ENCODE results near the gene SLC46A1. TPM values are rescaled to one million over a fixed set of nuclear protein-coding genes. Genes with fewer than 3 reads are reported as not detected.
A peak's percentile ranks its signal among the peaks of the same experiment; 100 is the strongest.

Gene SLC46A1
- total and polyA plus RNA-seq, 2 of the 13 experiments (the other 11 are each of a cell fraction or from before 2014, with no cell fraction given), result 19.6 to 22.6 TPM

DNA sequence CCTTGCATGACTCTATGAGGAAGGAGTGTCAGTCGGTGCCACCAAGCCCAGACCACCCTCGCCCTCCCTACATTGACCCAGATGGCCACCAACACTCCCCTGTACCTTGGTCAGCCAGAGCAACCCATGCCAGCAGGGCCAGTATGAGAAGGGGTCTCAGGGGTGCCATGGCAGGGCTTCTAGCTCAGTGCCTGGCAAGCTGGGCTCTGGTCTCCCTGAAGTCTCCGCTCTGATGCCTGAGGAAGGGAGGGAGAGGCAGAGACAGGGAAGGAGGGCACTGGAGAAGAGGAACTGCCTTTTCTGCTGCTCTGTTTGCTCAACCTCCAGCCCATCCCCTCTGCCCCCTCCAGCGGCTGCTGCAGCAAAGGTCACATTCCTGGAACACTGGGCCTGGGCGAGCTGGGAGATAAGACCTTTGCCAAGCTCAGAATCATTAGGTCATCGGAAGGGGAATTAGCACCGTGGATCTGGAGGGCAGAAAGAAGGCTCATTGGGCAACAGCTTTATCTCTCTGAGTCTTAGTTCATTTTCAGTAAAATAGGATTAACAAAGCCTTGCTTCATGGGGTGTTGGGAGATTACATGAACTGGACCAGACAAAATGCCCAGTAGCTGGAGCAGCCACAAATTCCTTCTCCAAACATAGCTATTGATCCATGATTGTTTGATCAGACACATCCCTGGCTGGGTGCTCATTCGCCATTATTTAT lies 35.8 kb downstream of the SLC46A1 start, which contains the start of gene VTN (continued):
- TF ChIP-seq, protein P1, sequence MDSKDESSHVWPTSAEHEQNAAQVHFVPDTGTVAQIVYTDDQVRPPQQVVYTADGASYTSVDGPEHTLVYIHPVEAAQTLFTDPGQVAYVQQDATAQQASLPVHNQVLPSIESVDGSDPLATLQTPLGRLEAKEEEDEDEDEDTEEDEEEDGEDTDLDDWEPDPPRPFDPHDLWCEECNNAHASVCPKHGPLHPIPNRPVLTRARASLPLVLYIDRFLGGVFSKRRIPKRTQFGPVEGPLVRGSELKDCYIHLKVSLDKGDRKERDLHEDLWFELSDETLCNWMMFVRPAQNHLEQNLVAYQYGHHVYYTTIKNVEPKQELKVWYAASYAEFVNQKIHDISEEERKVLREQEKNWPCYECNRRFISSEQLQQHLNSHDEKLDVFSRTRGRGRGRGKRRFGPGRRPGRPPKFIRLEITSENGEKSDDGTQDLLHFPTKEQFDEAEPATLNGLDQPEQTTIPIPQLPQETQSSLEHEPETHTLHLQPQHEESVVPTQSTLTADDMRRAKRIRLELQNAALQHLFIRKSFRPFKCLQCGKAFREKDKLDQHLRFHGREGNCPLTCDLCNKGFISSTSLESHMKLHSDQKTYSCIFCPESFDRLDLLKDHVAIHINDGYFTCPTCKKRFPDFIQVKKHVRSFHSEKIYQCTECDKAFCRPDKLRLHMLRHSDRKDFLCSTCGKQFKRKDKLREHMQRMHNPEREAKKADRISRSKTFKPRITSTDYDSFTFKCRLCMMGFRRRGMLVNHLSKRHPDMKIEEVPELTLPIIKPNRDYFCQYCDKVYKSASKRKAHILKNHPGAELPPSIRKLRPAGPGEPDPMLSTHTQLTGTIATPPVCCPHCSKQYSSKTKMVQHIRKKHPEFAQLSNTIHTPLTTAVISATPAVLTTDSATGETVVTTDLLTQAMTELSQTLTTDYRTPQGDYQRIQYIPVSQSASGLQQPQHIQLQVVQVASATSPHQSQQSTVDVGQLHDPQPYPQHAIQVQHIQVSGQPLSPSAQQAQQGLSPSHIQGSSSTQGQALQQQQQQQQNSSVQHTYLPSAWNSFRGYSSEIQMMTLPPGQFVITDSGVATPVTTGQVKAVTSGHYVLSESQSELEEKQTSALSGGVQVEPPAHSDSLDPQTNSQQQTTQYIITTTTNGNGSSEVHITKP (CRISPR knock-in tag; IDR thresholded peaks at IDR 0.05; ENCODE audit: low read depth), result peak; percentile 30; the same call in 1 of the 2 replicates
- TF ChIP-seq ZFP41 (CRISPR knock-in tag; IDR thresholded peaks at IDR 0.05; ENCODE audit: borderline replicate concordance), result no peak
- TF ChIP-seq ETV6 (CRISPR knock-in tag; conservative IDR thresholded peaks at IDR 0.05), result no peak; the same call in 1 of the 2 replicates
- peak; percentile 71; the same call in 1 of the 2 replicates for TF ChIP-seq ZNF430 (CRISPR knock-in tag; IDR thresholded peaks at IDR 0.05)
- TF ChIP-seq ZFAT (CRISPR knock-in tag; conservative IDR thresholded peaks at IDR 0.05), result no peak
- TF ChIP-seq, protein P2, sequence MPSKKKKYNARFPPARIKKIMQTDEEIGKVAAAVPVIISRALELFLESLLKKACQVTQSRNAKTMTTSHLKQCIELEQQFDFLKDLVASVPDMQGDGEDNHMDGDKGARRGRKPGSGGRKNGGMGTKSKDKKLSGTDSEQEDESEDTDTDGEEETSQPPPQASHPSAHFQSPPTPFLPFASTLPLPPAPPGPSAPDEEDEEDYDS (CRISPR knock-in tag; IDR thresholded peaks at IDR 0.05), result peak; percentile 74
- peak; percentile 92 for TF ChIP-seq BCL6 (CRISPR knock-in tag; IDR thresholded peaks at IDR 0.05)
- TF ChIP-seq, protein P3, sequence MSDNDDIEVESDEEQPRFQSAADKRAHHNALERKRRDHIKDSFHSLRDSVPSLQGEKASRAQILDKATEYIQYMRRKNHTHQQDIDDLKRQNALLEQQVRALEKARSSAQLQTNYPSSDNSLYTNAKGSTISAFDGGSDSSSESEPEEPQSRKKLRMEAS (IDR thresholded peaks at IDR 0.05), result peak; percentile 22
- TF ChIP-seq KAT7 (CRISPR knock-in tag; IDR thresholded peaks at IDR 0.05; ENCODE audit: borderline replicate concordance), result peak; percentile 29; the same call in 1 of the 2 replicates
- TF ChIP-seq, protein P4, sequence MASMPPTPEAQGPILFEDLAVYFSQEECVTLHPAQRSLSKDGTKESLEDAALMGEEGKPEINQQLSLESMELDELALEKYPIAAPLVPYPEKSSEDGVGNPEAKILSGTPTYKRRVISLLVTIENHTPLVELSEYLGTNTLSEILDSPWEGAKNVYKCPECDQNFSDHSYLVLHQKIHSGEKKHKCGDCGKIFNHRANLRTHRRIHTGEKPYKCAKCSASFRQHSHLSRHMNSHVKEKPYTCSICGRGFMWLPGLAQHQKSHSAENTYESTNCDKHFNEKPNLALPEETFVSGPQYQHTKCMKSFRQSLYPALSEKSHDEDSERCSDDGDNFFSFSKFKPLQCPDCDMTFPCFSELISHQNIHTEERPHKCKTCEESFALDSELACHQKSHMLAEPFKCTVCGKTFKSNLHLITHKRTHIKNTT (CRISPR knock-in tag; IDR thresholded peaks at IDR 0.05), result no peak
- no peak for TF ChIP-seq DNMT1 (CRISPR knock-in tag; IDR thresholded peaks at IDR 0.05)
- TF ChIP-seq PCBP2 (optimal IDR thresholded peaks at IDR 0.05; ENCODE audit: low read depth, low read length, poor library complexity, severe bottlenecking), result no peak
- TF ChIP-seq GATA4 (IDR thresholded peaks at IDR 0.05; ENCODE audit: borderline replicate concordance, low read depth), result peak; percentile 91; the same call in 1 of the 2 replicates
- peak; percentile 47; the same call in 1 of the 2 replicates for TF ChIP-seq KLF6 (CRISPR knock-in tag; IDR thresholded peaks at IDR 0.05)
- TF ChIP-seq ZNF878 (CRISPR knock-in tag; IDR thresholded peaks at IDR 0.05), result no peak
- peak; percentile 66; the same call in 1 of the 2 replicates for TF ChIP-seq ZNF792 (CRISPR knock-in tag; IDR thresholded peaks at IDR 0.05)
- TF ChIP-seq ZNF17 (CRISPR knock-in tag; IDR thresholded peaks at IDR 0.05), result no peak
- TF ChIP-seq ATF7 (IDR thresholded peaks at IDR 0.05), result peak; percentile 86
- TF ChIP-seq ATF7 (CRISPR knock-in tag; IDR thresholded peaks at IDR 0.05), result peak; percentile 94
- no peak for TF ChIP-seq RFXANK (CRISPR knock-in tag; IDR thresholded peaks at IDR 0.05)
- peak; percentile 63 for TF ChIP-seq LCORL (IDR thresholded peaks at IDR 0.05)
- peak; percentile 97 for TF ChIP-seq LCORL (CRISPR knock-in tag; IDR thresholded peaks at IDR 0.05)
- TF ChIP-seq ZBTB3 (CRISPR knock-in tag; IDR thresholded peaks at IDR 0.05; ENCODE audit: borderline replicate concordance, low read depth), result peak; percentile 93
- TF ChIP-seq YEATS4 (CRISPR knock-in tag; IDR thresholded peaks at IDR 0.05; ENCODE audit: borderline replicate concordance), result peak; percentile 85; the same call in 1 of the 2 replicates
